KMS-11 (cell line): Measurements from ENCODE around the gene DHRS2.
"Not testable (repeated sequence)": the region's sequence is repeated elsewhere in the genome, so short reads cannot be mapped to it uniquely, and the experiment has no call there.

Source experiments
- H2AFZ ChIP-seq: fragments of 200-600 bp; sonication (generic); 2 replicates; pipeline ENCODE4 v1.6.1; 2016; ENCODE audit warnings: antibody characterized with exemption, mixed run types, low read depth
- H3K27ac ChIP-seq: fragments of 200-600 bp; sonication (generic); 2 replicates; pipeline ENCODE4 v1.6.1; 2016; ENCODE audit warnings: mild to moderate bottlenecking, mixed run types
- H3K27me3 ChIP-seq: fragments of 200-600 bp; sonication (generic); 2 replicates; pipeline ENCODE4 v1.6.1; 2017; ENCODE audit warnings: mild to moderate bottlenecking, low read depth, mixed run types, moderate library complexity; ENCODE audit not compliant: insufficient read depth
- H3K36me3 ChIP-seq: fragments of 200-600 bp; sonication (generic); 2 replicates; pipeline ENCODE4 v1.6.1; 2017; ENCODE audit warnings: mild to moderate bottlenecking, mixed run types; ENCODE audit not compliant: insufficient read depth
- H3K4me1 ChIP-seq: fragments of 200-600 bp; sonication (generic); 2 replicates; pipeline ENCODE4 v1.6.1; 2016; ENCODE audit warnings: mild to moderate bottlenecking, low read depth, mixed run types; ENCODE audit not compliant: poor library complexity, severe bottlenecking
- H3K4me2 ChIP-seq: fragments of 200-600 bp; sonication (generic); 2 replicates; pipeline ENCODE4 v1.7.0; 2016; ENCODE audit warnings: mild to moderate bottlenecking, mixed run types
- H3K4me3 ChIP-seq: fragments of 200-600 bp; sonication (generic); IDR thresholded peaks from 2 replicates; pipeline ENCODE4 v1.6.1; 2017; ENCODE audit warnings: low read depth, low read length, mixed read lengths; ENCODE audit not compliant: insufficient read depth
- H3K79me2 ChIP-seq: fragments of 200-600 bp; sonication (generic); 2 replicates; pipeline ENCODE4 v1.6.1; 2016; ENCODE audit warnings: low read depth, mixed run types; ENCODE audit not compliant: insufficient read depth
- H3K9ac ChIP-seq: fragments of 200-600 bp; sonication (generic); 2 replicates; pipeline ENCODE4 v1.6.1; 2016; ENCODE audit warnings: mild to moderate bottlenecking, mixed run types
- H4K20me1 ChIP-seq: fragments of 200-600 bp; sonication (generic); 2 replicates; pipeline ENCODE4 v1.6.1; 2016; ENCODE audit warnings: mild to moderate bottlenecking, mixed run types; ENCODE audit not compliant: insufficient read depth
- TF ChIP-seq, protein P1 (sequence below): fragments of 200-600 bp; sonication (generic); conservative IDR thresholded peaks from 2 replicates; pipeline ENCODE4 v1.6.1; 2017; ENCODE audit warnings: low read depth, mild to moderate bottlenecking, antibody characterized with exemption, low read length, moderate library complexity, mixed read lengths

The DHRS2 gene

DNA sequence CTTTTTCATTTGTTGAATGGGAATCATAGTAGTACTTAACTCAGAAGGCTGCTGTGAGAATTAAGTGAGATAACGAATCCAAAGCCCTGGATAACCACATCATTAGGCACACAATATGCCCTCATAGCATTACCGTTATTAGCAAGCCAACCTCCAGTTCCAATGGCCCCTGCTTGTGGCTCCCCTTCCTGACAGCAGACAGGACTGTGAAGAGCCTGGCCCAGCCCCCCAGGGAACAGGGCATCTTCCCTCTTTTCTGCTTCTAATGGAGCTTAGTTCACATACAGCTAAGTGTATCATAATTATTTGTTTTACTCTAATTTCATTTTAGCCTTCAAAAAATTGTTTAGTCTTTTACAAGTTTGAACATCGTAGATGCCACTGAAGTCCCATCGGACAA is 39.7 kb downstream of the DHRS2 start:
- TF ChIP-seq, protein P1, sequence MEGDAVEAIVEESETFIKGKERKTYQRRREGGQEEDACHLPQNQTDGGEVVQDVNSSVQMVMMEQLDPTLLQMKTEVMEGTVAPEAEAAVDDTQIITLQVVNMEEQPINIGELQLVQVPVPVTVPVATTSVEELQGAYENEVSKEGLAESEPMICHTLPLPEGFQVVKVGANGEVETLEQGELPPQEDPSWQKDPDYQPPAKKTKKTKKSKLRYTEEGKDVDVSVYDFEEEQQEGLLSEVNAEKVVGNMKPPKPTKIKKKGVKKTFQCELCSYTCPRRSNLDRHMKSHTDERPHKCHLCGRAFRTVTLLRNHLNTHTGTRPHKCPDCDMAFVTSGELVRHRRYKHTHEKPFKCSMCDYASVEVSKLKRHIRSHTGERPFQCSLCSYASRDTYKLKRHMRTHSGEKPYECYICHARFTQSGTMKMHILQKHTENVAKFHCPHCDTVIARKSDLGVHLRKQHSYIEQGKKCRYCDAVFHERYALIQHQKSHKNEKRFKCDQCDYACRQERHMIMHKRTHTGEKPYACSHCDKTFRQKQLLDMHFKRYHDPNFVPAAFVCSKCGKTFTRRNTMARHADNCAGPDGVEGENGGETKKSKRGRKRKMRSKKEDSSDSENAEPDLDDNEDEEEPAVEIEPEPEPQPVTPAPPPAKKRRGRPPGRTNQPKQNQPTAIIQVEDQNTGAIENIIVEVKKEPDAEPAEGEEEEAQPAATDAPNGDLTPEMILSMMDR = no peak
- Histone ChIP-seq H4K20me1 (no peaks in the 10 kb centered on the region), H3K4me1 (no peaks in the 10 kb centered on the region), H3K27me3 (no peaks in the 10 kb centered on the region), H3K27ac (no peak overlapping the region), H3K4me3 (no peak overlapping the region), H3K79me2 (no peaks in the 10 kb centered on the region), H3K36me3 (no peaks in the 10 kb centered on the region), H3K9ac (no peak overlapping the region), H2AFZ (no peak overlapping the region), H3K4me2 (no peak overlapping the region)

DNA sequence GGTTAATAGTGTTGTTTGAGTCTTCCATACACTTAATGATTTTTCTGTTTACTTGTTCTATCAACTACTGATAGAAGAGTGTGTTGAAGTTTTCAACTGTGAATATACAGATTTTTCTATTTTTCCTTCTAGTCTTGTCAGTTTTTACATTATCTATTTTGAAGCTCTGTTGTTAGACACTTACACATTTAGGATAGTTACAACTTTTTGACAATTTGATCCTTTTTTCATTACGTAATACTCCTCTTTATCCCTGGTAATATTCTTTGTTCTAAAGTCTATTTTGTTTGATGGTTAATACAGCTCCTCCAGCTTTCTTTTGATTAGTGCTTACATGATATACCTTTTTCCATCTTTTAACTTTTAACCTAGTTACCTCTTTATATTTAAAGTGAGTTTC is 45.2 kb downstream of the DHRS2 start:
- TF ChIP-seq, protein P1 = no peak
- no peak overlapping the region for H3K27ac ChIP-seq
- no peaks in the 10 kb centered on the region for H3K79me2 ChIP-seq
- H3K36me3 ChIP-seq = no peaks in the 10 kb centered on the region
- H3K4me2 ChIP-seq = no peak overlapping the region
- no peaks in the 10 kb centered on the region for H3K27me3 ChIP-seq
- no peak overlapping the region for H2AFZ ChIP-seq
- H3K9ac ChIP-seq = no peak overlapping the region
- no peaks in the 10 kb centered on the region for H4K20me1 ChIP-seq
- H3K4me3 ChIP-seq = no peak overlapping the region
- no peaks in the 10 kb centered on the region for H3K4me1 ChIP-seq

DNA sequence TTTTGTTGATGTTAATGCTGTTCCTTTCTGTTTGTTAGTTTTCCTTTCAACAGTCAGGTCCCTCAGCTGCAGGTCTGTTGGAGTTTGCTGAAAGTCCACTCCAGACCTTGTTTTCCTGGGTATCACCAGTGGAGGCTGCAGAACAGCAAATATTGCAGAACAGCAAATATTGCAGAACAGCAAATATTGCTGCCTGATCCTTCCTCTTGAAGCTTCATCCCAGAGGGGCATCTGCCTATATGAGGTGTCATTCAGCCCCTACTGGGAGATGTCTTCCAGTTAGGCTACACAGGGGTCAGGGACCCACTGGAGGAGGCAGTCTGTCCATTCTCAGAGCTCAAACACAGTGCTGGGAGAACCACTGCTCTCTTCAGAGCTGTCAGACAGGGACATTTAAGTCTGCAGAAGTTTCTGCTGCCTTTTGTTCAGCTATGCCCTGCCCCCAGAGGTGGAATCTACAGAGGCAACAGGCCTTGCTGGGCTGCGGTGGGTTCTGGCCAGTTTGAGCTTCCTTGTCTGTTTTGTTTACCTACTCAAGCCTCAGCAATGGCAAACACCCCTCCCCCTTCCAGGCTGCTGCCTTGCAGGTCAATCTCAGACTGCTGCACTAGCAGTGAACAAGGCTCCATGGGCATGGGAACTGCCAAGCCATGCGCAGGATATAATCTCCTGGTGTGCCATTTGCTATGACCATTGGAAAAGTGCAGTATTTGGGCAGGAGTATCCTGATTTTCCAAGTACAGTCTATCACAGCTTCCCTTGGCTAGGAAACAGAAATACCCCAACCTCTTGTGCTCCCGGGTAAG is 53.7 kb downstream of the DHRS2 start:
- H3K4me1 ChIP-seq, H3K4me2 ChIP-seq, H2AFZ ChIP-seq, H4K20me1 ChIP-seq, H3K4me3 ChIP-seq, H3K36me3 ChIP-seq, H3K27me3 ChIP-seq, H3K9ac ChIP-seq, H3K27ac ChIP-seq, H3K79me2 ChIP-seq: not testable (repeated sequence)

DNA sequence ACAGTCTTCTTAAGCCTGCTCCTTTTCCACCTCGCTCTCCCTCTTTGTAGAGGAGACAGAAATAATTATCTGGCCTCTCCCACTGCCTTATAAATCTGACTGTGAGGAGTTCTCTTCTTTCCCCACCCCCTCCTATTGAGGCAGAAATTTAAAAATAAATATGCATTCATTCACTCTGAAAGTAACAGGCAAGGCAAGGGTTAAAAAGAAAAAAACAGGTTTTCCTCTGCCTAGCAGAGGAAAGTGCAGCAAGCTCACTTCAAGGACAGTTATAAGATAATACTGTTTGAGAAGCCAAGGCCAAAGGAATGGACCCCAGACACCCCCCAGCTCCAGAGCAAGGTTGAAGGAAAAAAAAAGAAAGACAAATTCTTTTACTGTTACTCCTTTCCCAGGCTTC is 56.3 kb downstream of the DHRS2 start:
- Histone ChIP-seq H3K4me2 (no peak overlapping the region), H3K4me1 (no peaks in the 10 kb centered on the region), H3K9ac (no peak overlapping the region), H3K79me2 (no peaks in the 10 kb centered on the region), H3K36me3 (no peaks in the 10 kb centered on the region), H4K20me1 (no peaks in the 10 kb centered on the region), H2AFZ (no peak overlapping the region), H3K27ac (no peak overlapping the region), H3K4me3 (no peak overlapping the region), H3K27me3 (no peaks in the 10 kb centered on the region)
- TF ChIP-seq, protein P1 = no peak

DNA sequence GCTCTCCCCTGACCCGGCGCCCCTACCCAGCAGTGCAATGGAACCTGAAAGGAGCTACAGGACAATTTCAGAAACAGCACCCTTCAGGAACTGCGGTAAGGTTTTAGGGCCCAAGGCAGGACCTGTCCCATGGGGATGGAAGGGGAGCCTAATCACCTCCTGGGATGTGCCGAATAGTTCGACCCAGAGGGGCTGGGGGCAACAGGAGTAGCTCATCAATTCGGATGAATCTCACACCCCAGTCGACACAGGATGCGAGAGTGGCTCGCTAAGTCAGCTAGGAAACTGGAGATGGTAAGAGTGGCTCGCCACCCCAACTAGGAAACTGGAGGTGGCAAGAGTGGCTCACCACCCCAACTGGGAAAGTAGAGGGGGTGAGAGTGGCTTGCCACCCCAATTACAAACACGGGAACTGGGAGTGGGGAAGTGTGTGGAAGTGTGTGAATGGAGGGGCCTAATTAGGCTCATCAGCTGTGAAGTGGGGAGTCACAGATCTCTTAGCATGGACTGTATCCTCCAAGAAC is 57.1 kb downstream of the DHRS2 start:
- no peak overlapping the region for H3K4me3 ChIP-seq
- H4K20me1 ChIP-seq = no peaks in the 10 kb centered on the region
- H3K27me3 ChIP-seq = no peaks in the 10 kb centered on the region
- TF ChIP-seq, protein P1 = no peak
- no peaks in the 10 kb centered on the region for H3K79me2 ChIP-seq
- no peaks in the 10 kb centered on the region for H3K36me3 ChIP-seq
- H3K4me1 ChIP-seq = no peaks in the 10 kb centered on the region
- no peak overlapping the region for H2AFZ ChIP-seq
- no peak overlapping the region for H3K27ac ChIP-seq
- no peak overlapping the region for H3K4me2 ChIP-seq
- no peak overlapping the region for H3K9ac ChIP-seq
